HG03457 (cell line): ENCODE measurements around the gene TBX21.
"Not testable (repeated sequence)": the region's sequence is repeated elsewhere in the genome, so short reads cannot be mapped to it uniquely, and the experiment has no call there.

Experiments used
- ATAC-seq: cut with Tn5 transposase; IDR thresholded peaks from one replicate; pipeline ENCODE4 v1.9.1; 2021; ENCODE audit warnings: moderate number of reproducible peaks; ENCODE audit not compliant: unreplicated experiment

TBX21 gene

DNA sequence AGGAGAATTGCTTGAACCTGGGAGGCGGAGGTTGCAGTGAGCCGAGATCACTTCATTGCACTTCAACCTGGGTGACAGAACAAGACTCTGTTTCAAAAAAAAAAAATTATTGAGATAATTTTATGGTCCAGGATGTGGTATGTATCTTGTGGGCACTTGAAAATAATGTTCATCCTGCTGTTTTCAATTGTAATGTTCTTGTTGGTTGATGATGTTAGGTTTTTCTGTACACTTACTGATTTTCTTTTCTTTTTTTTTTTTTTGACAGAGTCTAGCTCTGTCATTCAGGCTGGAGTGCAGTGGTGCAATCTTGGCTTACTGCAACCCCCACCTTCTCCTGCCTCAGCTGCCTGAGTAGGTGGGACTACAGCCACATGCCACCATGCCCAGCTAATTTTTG, 29.7 kb downstream of the TBX21 start:
- ATAC-seq, result no peak

DNA sequence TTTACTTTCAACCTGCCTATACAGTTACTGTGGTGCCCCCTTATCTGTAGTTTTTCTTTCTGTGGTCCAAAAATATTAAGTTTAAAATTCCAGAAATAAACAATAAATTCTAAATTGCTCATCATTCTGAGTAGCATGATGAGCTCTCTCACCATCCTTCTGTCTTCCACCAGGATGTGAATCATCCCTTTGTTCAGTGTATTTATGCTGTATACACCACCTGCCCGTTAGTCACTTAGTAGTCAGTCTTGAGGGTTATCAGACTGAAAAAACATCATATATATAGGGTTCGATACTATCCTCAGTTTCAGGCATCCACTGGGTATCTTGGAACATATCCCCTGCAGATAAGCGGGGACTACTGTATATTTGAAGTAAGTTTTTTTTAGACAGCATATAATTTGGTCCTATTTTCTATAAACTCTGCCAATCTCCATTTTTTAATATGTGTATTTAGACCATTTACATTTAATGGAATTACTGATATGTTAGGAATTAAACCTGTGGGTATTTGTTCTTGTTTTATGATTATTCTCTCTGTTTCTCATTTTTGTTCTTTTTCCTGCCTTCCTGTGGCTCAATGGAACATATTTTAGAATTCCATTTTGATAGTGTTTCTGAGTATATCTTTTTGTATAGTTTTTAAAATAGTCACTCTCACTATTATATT, 31.0 kb downstream of the TBX21 start:
- no peak for ATAC-seq

DNA sequence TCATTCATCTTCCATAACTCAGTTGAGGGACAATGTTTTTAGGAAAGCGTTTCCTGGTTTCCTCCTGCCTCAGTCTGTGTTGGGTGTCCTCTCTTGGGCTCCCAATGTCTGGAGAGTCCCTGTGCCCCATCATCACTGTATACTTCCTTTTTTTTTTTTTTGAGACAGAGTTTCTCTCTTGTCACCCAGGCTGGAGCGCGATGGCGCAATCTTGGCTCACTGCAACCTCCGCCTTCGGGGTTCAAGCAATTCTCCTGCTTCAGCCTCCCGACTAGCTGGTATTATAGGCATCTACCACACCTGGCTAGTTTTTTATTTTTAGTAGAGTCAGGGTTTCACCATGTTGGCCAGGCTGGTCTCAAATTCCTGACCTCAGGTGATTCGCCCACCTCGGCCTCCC, 40.6 kb downstream of the TBX21 start:
- ATAC-seq, result not testable (repeated sequence)

DNA sequence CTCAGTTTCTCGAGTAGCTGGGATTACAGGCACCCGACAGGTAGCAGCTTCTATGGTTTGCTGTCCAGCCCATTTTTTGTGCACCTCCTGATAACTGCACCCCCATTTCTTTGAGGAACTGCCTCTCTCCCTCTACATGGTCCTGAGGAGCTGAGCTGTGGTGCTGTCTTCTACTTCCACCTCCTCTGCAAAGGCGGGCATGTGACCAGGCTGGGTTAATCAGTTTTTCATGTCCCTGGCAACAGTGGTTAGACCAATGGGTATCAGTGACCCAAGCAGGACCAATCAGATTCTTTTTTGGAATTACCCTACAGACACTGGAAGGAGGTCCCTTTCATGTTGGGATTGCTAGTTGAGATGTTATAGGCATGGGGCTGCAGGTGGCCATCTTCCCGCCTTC, 41.3 kb downstream of the TBX21 start:
- no peak for ATAC-seq

DNA sequence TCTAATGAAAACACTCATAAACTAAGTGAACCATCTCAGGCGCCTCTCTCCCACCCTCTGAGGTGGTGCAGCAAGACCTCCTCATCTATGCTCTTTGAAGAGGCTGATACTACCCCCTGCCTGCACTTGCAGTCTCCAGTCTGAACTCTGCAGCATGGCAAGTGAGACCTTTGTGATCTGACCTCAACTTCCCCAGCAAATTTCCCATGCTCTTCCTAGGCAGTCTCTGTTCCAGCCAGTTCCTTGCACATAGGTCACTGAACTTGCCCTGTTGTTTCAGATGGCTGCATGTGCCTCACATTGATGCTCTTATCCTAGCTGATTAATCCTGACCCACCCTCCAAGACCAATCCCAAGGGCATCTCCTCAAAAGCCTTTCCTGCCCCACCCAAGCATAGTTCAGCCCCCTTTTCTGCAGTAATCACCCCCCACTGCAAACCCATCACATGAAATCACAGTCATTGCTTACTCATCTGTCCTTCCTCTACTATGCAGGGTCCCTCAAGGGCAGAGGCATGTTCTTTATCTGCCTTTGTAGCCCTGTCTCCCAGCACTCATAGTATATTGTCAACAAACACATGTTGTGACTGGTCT, 42.0 kb downstream of the TBX21 start:
- no peak for ATAC-seq

DNA sequence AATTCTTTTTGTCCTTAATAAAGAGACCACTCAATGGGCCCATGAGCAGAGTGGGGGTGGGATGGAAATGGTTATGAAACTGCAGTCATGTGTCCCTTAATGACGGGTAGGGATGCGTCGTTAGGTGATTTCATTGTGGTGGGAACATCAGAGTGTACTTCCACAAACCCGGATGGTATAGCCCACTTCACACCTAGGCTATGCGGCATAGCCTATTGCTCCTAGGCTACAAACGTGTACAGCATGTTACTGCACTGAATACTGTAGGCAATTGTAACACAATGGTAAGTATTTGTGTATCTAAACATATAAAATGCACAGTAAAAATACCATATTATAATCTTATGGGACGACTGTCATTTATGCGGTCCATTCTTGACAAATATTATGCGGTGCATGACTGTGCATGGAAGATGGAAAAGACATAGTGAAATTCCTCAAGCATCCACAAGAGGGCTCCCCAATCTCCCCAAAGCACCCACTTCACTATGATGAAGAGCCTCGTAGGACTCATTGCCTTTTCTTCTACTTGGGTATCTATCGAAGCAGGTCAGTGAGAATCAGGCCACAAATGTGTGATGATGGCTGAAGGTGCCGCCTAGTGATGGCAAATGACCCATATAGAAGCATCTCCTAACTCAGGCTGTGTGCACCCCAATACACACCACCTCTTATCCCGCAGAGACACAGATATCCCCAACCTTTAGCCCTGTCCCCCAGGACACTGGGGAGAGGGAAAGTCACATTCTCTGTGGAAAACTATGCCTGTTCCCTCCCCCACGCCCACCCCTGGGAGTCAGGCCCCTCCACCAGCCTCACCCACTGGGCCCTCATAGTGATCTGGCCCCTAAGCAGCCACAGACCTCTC, 43.5 kb downstream of the TBX21 start:
- ATAC-seq, result no peak

DNA sequence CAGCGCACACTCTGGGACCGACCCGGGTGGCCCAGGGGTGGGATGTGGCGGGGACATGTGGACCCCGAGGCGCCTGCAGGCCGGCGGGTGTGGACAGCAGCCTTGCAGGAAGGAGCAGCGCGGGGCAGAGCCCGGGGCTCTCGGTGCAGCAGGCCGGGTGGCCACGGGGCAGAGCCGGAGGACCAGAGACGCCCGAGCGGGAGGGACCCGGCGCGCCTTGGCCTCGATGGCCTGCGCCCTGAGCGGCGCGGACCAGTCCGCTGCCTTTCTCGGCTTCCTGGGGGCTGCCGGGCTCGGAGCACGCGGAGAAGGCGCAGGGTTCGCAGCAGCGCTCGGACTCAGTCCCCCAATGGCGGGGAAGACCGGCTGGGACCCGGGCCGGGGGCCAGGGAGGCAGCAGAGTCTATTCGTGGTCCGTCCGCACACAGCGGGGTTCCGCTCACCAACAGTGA, 45.2 kb downstream of the TBX21 start:
- no peak for ATAC-seq

DNA sequence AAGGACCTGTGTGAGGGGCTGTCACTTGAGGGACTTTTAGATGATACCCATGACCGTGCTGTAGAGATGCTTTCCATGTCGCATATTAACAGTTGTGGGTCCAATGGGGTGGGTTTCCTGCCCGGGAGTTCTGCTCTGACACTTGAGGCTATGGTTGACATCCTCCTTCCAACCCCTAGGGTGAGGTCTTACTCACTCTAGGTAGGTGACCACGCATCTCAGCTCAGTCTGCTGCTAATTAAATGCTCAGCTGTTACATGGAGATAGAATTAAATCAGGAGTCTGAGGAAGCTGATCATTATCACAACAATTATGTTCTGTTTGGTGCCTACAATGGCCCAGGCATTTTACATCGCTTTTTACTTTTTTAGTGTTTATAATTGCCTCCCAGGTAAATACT, 48.4 kb downstream of the TBX21 start:
- no peak for ATAC-seq

DNA sequence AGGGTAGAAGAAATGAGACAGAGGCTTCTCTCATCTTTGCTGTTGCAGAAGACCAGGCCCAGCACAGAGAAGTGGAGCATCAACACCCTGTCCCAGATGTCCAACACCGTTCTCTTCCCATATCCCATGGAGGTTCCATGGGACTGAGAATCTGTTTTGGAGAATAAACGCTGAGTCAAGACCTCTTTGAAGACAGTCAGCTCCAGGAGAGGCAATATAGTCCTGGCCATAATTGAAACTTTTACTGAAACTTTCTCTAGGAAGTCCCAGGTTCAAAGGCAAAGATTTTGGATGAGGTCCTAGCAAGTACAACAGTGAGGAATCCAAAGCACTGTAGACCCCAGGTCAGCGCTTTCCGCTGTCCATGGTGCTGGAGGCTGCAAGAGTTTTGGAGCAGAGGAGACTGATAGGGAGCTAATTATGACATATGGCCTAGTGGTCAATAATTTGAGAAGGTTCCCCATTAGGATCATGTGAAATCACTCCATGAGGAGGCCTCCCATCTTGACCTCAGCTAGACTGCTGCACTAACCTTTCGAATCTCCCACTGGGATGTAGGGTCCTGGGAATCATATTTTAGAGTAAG, 52.6 kb downstream of the TBX21 start:
- no peak for ATAC-seq

DNA sequence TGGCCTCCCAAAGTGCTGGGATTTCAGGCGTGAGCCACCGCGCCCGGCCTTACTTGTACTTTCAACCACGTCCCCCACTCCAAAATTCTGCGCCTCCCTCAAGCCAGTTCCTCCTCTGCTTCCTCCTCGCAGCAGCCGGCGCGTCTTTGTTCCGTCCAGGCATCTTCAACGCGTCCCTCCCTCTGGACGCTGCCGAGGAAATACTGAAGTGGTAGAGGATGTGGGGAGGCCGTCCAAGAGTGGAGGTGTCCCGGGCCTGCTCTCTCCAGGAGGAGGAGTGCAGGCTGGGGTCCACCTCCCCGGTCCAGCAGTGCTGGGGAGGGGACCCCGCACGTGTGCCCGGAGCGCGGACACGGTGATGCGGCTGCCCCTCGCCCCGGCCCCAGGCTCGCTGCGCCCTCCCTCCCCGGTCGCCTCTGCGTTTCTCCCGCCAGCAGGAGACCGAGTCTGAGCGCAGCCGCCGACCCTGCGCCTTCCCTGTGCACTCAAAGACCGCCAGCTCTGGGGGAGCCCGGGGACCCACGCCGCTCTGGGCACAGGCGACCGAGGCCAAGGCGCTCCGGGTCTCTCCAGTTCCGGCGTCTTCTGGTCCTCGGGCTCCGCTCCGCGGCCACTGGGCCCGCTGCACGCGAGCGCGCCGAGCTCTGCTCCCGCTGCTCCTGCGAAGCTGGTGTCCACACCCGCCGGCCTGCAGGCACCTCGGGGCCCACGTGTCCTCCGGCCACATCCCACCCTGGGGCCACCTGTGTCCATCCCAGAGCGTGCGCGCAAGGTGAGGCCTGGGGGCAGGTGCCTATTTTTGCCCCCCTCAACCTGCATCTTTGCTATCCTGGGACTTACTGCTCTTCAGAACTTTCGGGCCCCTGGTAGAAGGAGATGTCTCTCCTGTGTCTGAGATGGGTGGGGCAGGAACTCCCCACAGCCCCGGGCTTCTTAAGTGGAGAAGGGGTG, 56.9 kb downstream of the TBX21 start:
- ATAC-seq, result no peak

DNA sequence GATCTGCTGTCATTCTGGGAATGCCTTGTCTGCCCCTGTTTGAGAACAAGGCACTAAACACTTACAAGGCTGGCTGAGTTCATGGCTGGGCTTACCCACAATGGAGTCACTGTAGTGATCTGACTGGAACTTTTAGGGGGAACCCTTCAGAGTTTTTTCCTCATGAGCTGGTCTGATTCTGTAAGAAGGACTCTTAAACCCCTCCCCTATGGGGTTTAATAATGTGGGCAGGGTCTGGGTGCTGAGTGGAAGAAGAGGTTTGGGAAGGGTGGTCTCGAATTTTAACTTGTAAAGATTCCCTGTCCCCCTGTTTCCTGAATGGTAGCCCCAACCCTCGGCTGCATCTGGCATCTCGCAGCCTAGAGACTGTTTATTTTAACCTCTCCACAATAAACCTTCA, 58.0 kb downstream of the TBX21 start:
- ATAC-seq, result no peak

DNA sequence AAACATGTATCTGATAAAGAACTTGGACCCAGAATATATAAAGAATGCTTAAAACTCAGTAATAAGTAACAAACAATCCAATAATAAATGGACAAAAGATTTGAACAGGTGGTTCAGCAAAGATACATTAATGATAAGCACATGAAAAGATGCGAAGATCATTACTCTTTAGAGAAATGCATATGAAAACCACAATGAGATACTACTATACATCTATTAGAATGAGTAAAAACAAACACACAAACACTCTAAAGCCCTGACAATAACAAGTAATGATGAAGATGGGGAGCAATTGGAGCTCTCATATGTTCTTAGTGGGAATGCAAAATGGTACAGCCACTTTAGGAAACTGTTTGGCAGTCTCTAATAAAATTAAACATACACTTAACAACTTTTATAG, 59.4 kb downstream of the TBX21 start:
- ATAC-seq, result no peak

DNA sequence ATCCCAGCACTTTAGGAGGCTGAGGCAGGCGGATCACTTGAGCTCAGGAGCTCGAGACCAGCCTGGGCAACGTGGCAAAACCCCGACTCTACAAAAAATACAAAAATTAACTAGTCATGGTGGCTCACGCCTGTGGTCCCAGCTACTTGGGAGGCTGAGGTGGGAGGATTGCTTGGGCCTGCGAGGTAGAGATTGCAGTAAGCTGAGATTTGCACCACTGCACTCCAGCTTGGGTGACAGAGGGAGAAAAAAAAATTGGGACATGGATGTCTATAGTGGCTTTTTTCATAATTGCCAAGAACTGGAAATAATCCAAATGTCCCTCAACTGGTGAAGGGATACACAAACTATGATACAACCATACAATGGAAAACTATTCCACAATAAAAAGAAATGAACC, 59.9 kb downstream of the TBX21 start:
- ATAC-seq, result no peak
